HepG2 (cell line): ENCODE measurements around the gene AKAP10. TPM values are rescaled to one million over a fixed set of nuclear protein-coding genes. Genes with fewer than 3 reads are reported as not detected.

Experiments
- HHEX ChIP-seq: IDR thresholded peaks from 2 replicates; pipeline ENCODE4 v1.6.1; 2016; ENCODE audit warnings: control low read depth
- TEAD2 ChIP-seq: sonication (generic); formaldehyde crosslinking; IDR thresholded peaks from 2 replicates; pipeline ENCODE4 v1.9.0; 2021; ENCODE audit warnings: missing genetic modification reagents
- ZNF296 ChIP-seq: sonication (generic); formaldehyde crosslinking; conservative IDR thresholded peaks from 2 replicates; pipeline ENCODE4 v1.5.0; 2020; ENCODE audit warnings: mild to moderate bottlenecking, missing genetic modification reagents
- polyA plus RNA-seq, 8 experiments: library from polyadenylated mRNA; depleted of rRNA in 3 of 8; stranded (reverse) in 7 of 8; unstranded in 1 of 8; fragments of >200 nt; fragmentation: Illumina TruSeq in 4 of 8; extraction: Trizol in 4 of 8; gene quantifications; 2 replicates each; pipeline versions ENCODE4 v1.2.1 to v1.2.3, GENCODE V29; 2011 to 2016; ENCODE audit warnings: low read depth in 4 of 8, missing spikeins in 1 of 8, mixed read lengths in 1 of 8; ENCODE audit not compliant: insufficient read depth in 1 of 8
- total RNA-seq, 5 experiments: library from RNA; depleted of rRNA; stranded (reverse); fragments of >200 nt; fragmentation: Illumina TruSeq; extraction: Trizol; gene quantifications; 2 replicates each; pipeline ENCODE4 v1.2.3, GENCODE V29; 2016; ENCODE audit warnings: low read depth in 1 of 5
- TF ChIP-seq, protein P1 (sequence below), 2 experiments: fragments of 450-650 bp in 1 of 2; sonication (generic) in 1 of 2; formaldehyde crosslinking in 1 of 2; IDR thresholded peaks; 2 replicates each; pipeline versions ENCODE4 v1.6.1 to v1.8.0; 2016 to 2022; ENCODE audit warnings: antibody characterized with exemption in 1 of 2, mild to moderate bottlenecking in 1 of 2, missing genetic modification reagents in 1 of 2

AKAP10 gene
- total and polyA plus RNA-seq, 2 of the 13 experiments (the other 11 are each of a cell fraction or from before 2014, with no cell fraction given), result 17.6 to 21.7 TPM

GRCh38 chr17:19996086-19996485 lies 18.5 kb upstream of the AKAP10 start (continued):
- TF ChIP-seq, protein P1, sequence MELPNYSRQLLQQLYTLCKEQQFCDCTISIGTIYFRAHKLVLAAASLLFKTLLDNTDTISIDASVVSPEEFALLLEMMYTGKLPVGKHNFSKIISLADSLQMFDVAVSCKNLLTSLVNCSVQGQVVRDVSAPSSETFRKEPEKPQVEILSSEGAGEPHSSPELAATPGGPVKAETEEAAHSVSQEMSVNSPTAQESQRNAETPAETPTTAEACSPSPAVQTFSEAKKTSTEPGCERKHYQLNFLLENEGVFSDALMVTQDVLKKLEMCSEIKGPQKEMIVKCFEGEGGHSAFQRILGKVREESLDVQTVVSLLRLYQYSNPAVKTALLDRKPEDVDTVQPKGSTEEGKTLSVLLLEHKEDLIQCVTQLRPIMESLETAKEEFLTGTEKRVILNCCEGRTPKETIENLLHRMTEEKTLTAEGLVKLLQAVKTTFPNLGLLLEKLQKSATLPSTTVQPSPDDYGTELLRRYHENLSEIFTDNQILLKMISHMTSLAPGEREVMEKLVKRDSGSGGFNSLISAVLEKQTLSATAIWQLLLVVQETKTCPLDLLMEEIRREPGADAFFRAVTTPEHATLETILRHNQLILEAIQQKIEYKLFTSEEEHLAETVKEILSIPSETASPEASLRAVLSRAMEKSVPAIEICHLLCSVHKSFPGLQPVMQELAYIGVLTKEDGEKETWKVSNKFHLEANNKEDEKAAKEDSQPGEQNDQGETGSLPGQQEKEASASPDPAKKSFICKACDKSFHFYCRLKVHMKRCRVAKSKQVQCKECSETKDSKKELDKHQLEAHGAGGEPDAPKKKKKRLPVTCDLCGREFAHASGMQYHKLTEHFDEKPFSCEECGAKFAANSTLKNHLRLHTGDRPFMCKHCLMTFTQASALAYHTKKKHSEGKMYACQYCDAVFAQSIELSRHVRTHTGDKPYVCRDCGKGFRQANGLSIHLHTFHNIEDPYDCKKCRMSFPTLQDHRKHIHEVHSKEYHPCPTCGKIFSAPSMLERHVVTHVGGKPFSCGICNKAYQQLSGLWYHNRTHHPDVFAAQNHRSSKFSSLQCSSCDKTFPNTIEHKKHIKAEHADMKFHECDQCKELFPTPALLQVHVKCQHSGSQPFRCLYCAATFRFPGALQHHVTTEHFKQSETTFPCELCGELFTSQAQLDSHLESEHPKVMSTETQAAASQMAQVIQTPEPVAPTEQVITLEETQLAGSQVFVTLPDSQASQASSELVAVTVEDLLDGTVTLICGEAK (IDR thresholded peaks at IDR 0.05), result no peak
- TF ChIP-seq, protein P1 (CRISPR knock-in tag; IDR thresholded peaks at IDR 0.05), result no peak
- TF ChIP-seq HHEX (CRISPR knock-in tag) (no peak), ZNF296 (no peak), TEAD2 (CRISPR knock-in tag) (no peak)
